Activated naive CD4-positive, alpha-beta T cell treated with anti-CD3 and anti-CD28 coated beads for 36 hours (primary cell): Measurements from ENCODE around the gene WWP2. TPM values are rescaled to one million over a fixed set of nuclear protein-coding genes. Genes with fewer than 3 reads are reported as not detected.
A peak's percentile ranks its signal among the peaks of the same experiment; 100 is the strongest.
"Not testable (repeated sequence)": the region's sequence is repeated elsewhere in the genome, so short reads cannot be mapped to it uniquely, and the experiment has no call there.

Experiments used
- CTCF ChIA-PET: fragments of 350-600 bp; sonication (Branson Sonifier 250); formaldehyde crosslinking; loops from one replicate; lab custom pipeline; 2021; ENCODE audit warnings: antibody characterized with exemption; lab: Charles Lee
- DNase-seq: peaks from one replicate; pipeline ENCODE4 v3.0.0-alpha.2; 2020
- H3K27ac Mint-ChIP-seq: one replicate; pipeline ENCODE4 v1.8.0; 2021; ENCODE audit warnings: mild to moderate bottlenecking, mixed read lengths
- H3K27me3 Mint-ChIP-seq: one replicate; pipeline ENCODE4 v1.8.0; 2021; ENCODE audit warnings: low read depth, mixed read lengths
- H3K36me3 Mint-ChIP-seq: one replicate; pipeline ENCODE4 v1.8.0; 2021; ENCODE audit warnings: low read depth, mixed read lengths
- H3K4me1 Mint-ChIP-seq: one replicate; pipeline ENCODE4 v1.8.0; 2021; ENCODE audit warnings: low read depth, mixed read lengths
- H3K4me3 Mint-ChIP-seq: one replicate; pipeline ENCODE4 v1.8.0; 2021; ENCODE audit warnings: mild to moderate bottlenecking, moderate library complexity, mixed read lengths
- H3K9me3 Mint-ChIP-seq: one replicate; pipeline ENCODE4 v1.8.0; 2021; ENCODE audit warnings: mixed read lengths
- intact Hi-C: fragments of 100-400 bp; cut with micrococcal nuclease; formaldehyde crosslinking; loops from one replicate; pipeline ENCODE4 v1.15.1; 2023
- microRNA-seq: library from miRNA; unstranded; fragments of <30 nt; microRNA quantifications from one replicate; pipeline ENCODE4 v1.2.0, GENCODE V29; 2022; ENCODE audit warnings: borderline microRNAs expressed, borderline replicate concordance
- total RNA-seq, 2 experiments: library from RNA; stranded (reverse); gene quantifications; one replicate each; pipeline ENCODE4 v1.2.3, GENCODE V29; 2021

The WWP2 gene
- total RNA-seq, 2 experiments from 2014 or later: 27.7 to 32.3 TPM

DNA sequence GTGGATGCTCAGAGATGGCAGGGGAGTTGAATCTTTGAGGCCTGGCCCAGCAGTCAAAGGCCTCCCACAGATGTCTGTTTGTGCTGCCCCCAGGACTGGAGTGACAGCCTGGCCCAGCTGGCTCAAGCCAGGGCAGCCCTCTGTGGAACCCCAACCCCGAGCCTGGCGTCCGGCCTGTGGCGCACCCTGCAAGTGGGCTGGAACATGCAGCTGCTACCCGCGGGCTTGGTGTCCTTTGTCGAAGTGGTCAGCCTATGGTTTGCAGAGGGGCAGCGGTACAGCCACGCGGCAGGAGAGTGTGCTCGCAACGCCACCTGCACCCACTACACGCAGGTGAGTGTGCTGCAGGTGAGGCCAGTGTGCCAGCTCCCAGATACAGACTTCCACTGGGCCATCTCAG, 192.1 kb downstream of the WWP2 start:
- H3K4me3 Mint-ChIP-seq, H3K27ac Mint-ChIP-seq, H3K27me3 Mint-ChIP-seq, DNase-seq, CTCF ChIA-PET, intact Hi-C loops, H3K36me3 Mint-ChIP-seq, H3K9me3 Mint-ChIP-seq, H3K4me1 Mint-ChIP-seq: not testable (repeated sequence)

DNA sequence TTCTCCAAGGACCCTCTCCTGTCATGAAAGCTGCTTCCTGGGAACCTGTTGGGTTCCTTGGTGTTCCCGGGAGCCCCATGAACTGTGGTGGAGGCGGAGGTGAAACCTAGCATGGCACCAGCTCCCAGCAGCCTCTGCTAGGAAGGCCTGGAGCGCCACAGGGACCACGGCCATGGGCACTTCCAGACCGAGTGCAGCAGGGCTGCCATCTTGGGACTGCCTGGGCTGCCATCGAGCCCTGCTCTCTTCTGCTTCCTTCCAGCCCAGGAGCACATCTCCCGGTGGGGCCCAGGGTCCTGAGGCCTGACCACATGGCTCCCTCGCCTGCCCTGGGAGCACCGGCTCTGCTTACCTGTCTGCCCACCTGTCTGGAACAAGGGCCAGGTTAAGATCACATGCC, 201.2 kb downstream of the WWP2 start:
- DNase-seq, H3K4me3 Mint-ChIP-seq, H3K9me3 Mint-ChIP-seq, H3K27ac Mint-ChIP-seq, H3K4me1 Mint-ChIP-seq, intact Hi-C loops, H3K36me3 Mint-ChIP-seq, CTCF ChIA-PET, H3K27me3 Mint-ChIP-seq: not testable (repeated sequence)

DNA sequence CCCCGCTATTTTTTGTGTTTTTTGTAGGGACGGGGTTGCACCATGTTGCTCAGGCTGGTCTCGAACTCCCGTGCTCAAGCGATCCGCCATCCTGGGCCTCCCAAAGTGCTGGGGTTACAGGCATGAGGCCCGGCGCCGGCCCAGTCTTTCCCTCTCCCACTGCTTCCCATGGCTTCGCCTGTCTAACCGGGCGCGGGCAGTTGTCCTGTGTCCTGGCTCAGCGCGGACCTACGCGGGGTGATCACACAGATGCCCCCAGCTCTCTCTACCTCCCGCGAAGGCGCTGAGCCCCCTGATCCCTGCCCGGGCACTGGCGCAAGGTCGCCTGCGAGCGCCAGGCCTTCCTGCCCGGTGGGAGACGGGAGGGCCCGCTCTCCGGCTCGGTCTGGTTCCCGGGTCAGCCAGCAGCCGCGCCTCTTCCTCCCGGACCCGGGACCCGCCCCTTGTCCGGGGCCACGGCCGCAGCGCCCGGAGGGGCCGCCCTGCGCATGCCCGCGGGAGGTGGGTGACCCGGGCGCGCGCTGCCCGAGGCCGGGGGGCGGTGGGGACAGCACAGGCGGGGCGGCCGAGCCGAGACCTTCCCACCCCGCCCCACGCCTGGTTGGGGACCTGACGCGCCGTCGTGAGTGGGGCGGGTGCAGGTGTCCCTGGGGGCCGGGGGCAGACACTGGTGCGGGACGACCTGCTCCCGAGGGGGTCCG, 203.0 kb downstream of the WWP2 start:
- CTCF ChIA-PET, H3K27me3 Mint-ChIP-seq, H3K27ac Mint-ChIP-seq, H3K9me3 Mint-ChIP-seq, DNase-seq, H3K36me3 Mint-ChIP-seq, H3K4me1 Mint-ChIP-seq, H3K4me3 Mint-ChIP-seq, intact Hi-C loops: not testable (repeated sequence)

DNA sequence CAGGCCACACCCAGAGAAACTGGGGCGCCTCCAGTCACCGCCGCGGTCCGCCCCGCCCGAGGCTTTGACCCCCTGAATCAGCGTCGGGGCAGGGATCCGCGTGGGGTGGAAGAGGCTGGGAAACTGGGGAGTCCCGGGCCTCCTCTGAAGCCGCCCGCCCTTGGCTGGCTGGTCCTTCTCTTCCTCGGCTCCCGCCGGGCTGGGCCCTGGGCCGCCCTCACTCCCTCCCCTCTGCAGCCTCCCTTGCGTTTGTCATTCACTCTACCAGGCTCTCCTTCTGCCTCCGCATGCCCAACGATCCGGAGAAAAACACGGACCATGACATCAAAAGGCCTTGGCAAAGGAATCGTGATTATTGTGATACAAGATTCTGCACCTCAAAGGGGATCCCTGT, 203.5 kb downstream of the WWP2 start:
- H3K36me3 Mint-ChIP-seq, H3K9me3 Mint-ChIP-seq, intact Hi-C loops, H3K4me3 Mint-ChIP-seq, H3K27me3 Mint-ChIP-seq, DNase-seq, H3K4me1 Mint-ChIP-seq, H3K27ac Mint-ChIP-seq, CTCF ChIA-PET: not testable (repeated sequence)

DNA sequence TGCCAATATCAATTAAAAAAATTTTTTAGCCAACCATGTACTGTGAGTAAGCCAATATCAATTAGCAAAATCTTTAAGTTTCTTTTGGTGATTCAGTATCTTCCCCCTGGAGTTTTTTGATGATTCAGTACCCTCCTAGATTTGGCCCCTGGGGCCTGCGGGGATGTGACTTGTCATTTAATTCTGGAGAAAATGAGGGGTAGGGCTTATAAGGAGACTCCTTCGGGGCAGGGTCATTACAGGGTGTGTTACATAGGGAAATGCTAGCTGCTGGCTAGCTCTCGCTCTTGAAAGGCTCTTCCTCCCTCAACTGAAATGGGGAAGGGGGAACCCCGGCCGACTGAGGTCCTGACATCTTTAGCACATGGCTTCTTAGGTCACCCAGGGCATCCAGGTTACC, 205.6 kb downstream of the WWP2 start:
- H3K36me3 Mint-ChIP-seq, DNase-seq, H3K4me3 Mint-ChIP-seq, intact Hi-C loops, H3K27me3 Mint-ChIP-seq, CTCF ChIA-PET, H3K27ac Mint-ChIP-seq, H3K4me1 Mint-ChIP-seq, H3K9me3 Mint-ChIP-seq: not testable (repeated sequence)

DNA sequence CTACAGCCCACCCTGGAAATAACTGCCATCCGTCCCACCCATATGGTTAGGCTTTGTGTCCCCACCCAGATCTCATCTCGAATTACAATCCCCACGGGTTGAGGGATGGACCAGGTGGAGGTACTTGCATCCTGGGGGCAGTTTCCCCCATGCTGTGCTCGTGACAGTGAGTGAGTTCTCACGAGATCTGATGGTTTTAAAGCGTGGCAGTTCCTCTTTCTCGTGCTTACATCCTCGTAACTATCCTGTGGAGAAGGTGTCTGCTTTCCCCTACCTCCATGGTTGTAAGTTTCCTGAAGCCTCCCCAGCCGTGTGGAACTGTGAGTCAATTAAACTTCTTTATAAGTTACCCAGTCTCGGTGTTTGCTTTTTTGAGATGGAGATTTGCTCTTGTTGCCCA, 206.0 kb downstream of the WWP2 start:
- CTCF ChIA-PET, intact Hi-C loops, H3K27me3 Mint-ChIP-seq, DNase-seq, H3K9me3 Mint-ChIP-seq, H3K36me3 Mint-ChIP-seq, H3K4me3 Mint-ChIP-seq, H3K4me1 Mint-ChIP-seq, H3K27ac Mint-ChIP-seq: not testable (repeated sequence)

DNA sequence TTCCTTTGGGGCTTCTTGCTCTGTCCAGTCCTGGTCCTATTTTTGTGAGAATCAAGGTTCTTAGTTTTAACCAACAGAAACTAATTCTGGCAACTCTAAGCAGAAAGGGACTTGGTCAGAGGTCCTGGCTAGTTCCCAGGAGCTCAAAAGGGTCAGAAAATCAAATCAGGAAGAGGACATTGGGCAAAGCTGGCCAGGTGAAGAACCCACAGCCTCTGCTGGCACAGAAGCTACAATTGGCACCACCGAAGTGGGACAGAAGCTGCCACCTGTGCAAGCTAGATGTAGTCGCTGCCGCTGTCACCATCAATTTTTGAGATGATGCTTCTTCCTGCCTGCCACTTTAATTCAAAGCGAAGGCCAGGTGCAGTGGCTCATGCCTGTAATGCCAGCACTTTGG, 207.5 kb downstream of the WWP2 start:
- H3K27me3 Mint-ChIP-seq, H3K4me1 Mint-ChIP-seq, DNase-seq, intact Hi-C loops, H3K27ac Mint-ChIP-seq, H3K9me3 Mint-ChIP-seq, H3K36me3 Mint-ChIP-seq, H3K4me3 Mint-ChIP-seq, CTCF ChIA-PET: not testable (repeated sequence)

DNA sequence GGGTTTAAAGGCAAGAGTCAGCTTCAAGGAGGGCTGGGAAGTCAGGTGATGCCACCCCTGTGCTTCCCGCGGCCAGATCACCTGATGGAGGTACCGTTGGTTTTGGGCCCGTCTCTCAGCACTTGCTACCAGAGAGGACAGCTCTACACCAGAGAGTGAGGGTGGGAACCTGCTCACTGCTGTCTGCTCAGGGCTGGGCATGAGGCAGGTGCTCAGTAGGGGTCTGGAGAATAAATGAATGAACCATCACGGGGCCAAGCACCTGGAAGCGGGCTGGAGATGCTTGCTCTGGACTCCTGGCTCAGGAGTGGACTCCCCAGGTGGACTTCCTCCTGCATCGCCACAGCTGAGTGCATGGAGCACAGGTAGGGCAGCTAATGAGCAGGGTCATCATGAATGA, 210.0 kb downstream of the WWP2 start:
- H3K4me3 Mint-ChIP-seq, intact Hi-C loops, H3K27me3 Mint-ChIP-seq, H3K36me3 Mint-ChIP-seq, H3K9me3 Mint-ChIP-seq, H3K27ac Mint-ChIP-seq, CTCF ChIA-PET, H3K4me1 Mint-ChIP-seq, DNase-seq: not testable (repeated sequence)

DNA sequence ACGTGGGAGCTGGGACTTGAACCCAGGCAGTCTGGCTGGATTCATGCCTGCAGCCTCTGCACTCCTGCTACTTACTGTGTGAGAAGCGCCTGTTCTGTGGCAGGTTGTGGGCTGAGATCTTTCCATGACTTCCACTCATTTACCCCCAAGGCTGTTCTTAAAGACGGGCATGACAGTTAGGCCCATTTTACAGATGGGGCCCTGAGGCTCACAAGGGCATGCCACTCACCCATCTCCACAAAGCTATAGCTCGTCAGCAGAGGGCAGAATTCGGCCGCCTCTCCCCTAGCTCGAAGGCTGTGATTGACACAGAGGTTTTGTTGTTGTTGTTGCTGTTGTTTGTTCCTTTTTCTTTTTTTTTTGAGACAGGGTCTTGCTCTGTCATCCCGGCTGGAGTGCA, 210.8 kb downstream of the WWP2 start:
- H3K27ac Mint-ChIP-seq, DNase-seq, intact Hi-C loops, H3K36me3 Mint-ChIP-seq, CTCF ChIA-PET, H3K9me3 Mint-ChIP-seq, H3K27me3 Mint-ChIP-seq, H3K4me3 Mint-ChIP-seq, H3K4me1 Mint-ChIP-seq: not testable (repeated sequence)

DNA sequence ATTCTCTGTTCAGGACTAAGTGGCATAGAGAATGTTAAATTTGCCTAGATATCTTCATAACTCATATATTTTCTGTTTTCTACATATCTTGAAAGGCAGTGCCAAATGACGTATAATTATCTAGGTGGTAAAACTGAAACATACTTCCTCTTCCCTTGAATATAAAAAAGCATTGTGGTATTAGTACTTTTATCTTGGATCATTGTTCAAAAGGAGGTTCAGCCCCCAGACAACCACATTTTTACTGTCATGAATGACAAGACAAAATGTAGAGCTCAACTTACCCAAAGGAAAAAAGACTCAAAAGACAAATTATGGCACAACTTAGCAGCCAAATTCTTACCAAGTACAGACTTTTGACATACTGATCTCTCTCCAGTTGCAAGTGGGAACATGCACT, 223.1 kb downstream of the WWP2 start:
- H3K27me3 Mint-ChIP-seq, intact Hi-C loops, H3K9me3 Mint-ChIP-seq, CTCF ChIA-PET, H3K4me3 Mint-ChIP-seq, H3K36me3 Mint-ChIP-seq: not testable (repeated sequence)
- DNase-seq: peak; percentile 6
- peak overlapping the region; percentile 62 for H3K27ac Mint-ChIP-seq
- peaks cover 11% of the 10 kb centered on the region for H3K4me1 Mint-ChIP-seq

Small RNA genes within 50 kb of the gene (microRNA-seq; reads per million reads assigned to microRNA genes)
- gene MIR140: 3,603 reads per million, percentile 92 among the genes with 10 or more reads in this experiment

Other genes with a start within 250 kb of the WWP2 start
- 10 to 100 TPM; 33.0 to 34.0 TPM for gene NFAT5, start 196.4 kb upstream of the WWP2 start, total RNA-seq
- 10 to 100 TPM; 11.6 to 11.9 TPM for gene NQO1, start 35.8 kb upstream of the WWP2 start, total RNA-seq
- gene NOB1, start 7.4 kb upstream of the WWP2 start, total RNA-seq: 100 to 1,000 TPM; 110 to 114 TPM
- under 1 TPM; 0.17 to 0.19 TPM for gene CLEC18A, start 189.0 kb downstream of the WWP2 start, total RNA-seq